Measurements from ENCODE around the gene IQCH. TPM values are rescaled to one million over a fixed set of nuclear protein-coding genes. Genes with fewer than 3 reads are reported as not detected.

IQCH gene
- polyA plus RNA-seq, 2 of the 4 experiments (the other 2 are of a cell fraction) = 1.5 to 3.8 TPM

- Histone ChIP-seq H3K4me2 (no peak overlapping the region), H3K9me3 (no peaks in the 10 kb centered on the region), H3K4me3 (no peak overlapping the region), H3K27ac (no peak overlapping the region), H3K4me1 (no peaks in the 10 kb centered on the region)
- 51% methylated on average over 1 of the region's 1 CpG for WGBS (ENCODE audit: missing lambda C conversion rate)
- ATAC-seq (no peak), FAIRE-seq (peak; percentile 28), DNase-seq (ENCODE audit: low read depth in 1 of 2, low spot score in 1 of 2) (no peak)
- POLR2A ChIA-PET = no interaction called here
- TF ChIP-seq RNF2 (IDR thresholded peaks at IDR 0.05; ENCODE audit: borderline replicate concordance, low read depth) = no peak
- no peak for TF ChIP-seq ZFP36 (IDR thresholded peaks at IDR 0.05; ENCODE audit: borderline replicate concordance, partially characterized antibody)
- no peak for TF ChIP-seq HOXB5 (CRISPR knock-in tag; IDR thresholded peaks at IDR 0.05)
- no peak for TF ChIP-seq SREBF2 (IDR thresholded peaks at IDR 0.05)
- TF ChIP-seq, protein P1, sequence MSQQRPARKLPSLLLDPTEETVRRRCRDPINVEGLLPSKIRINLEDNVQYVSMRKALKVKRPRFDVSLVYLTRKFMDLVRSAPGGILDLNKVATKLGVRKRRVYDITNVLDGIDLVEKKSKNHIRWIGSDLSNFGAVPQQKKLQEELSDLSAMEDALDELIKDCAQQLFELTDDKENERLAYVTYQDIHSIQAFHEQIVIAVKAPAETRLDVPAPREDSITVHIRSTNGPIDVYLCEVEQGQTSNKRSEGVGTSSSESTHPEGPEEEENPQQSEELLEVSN (IDR thresholded peaks at IDR 0.05; ENCODE audit: borderline replicate concordance, low read depth) = no peak
- no peak for TF ChIP-seq HOXB13 (CRISPR knock-in tag; IDR thresholded peaks at IDR 0.05; ENCODE audit: low read depth)
- no peak for TF ChIP-seq ESRRA (IDR thresholded peaks at IDR 0.05; ENCODE audit: borderline replicate concordance, low read length)
- no peak for TF ChIP-seq MAZ (IDR thresholded peaks at IDR 0.05; ENCODE audit: borderline replicate concordance, low read depth, low read length)
- no peak for TF ChIP-seq EHMT2 (IDR thresholded peaks at IDR 0.05; ENCODE audit: low read depth)
- TF ChIP-seq MAFK (IDR thresholded peaks at IDR 0.05; ENCODE audit: partially characterized antibody) = no peak
- TF ChIP-seq CEBPB (IDR thresholded peaks at IDR 0.05) = no peak
- no peak for TF ChIP-seq HOXA7 (CRISPR knock-in tag; IDR thresholded peaks at IDR 0.05)
- no peak for TF ChIP-seq RCOR1 (IDR thresholded peaks at IDR 0.05; ENCODE audit: low read depth, low read length)
- no peak for TF ChIP-seq ZSCAN20 (CRISPR knock-in tag; IDR thresholded peaks at IDR 0.05)
- TF ChIP-seq MYC (IDR thresholded peaks at IDR 0.05; ENCODE audit: borderline replicate concordance, low read length) = no peak
- TF ChIP-seq FOSB (CRISPR knock-in tag; IDR thresholded peaks at IDR 0.05) = no peak
- no peak for TF ChIP-seq BCL3 (IDR thresholded peaks at IDR 0.05)
- no peak for TF ChIP-seq RAD21 (conservative IDR thresholded peaks at IDR 0.05 in 1 of 2, IDR thresholded peaks at IDR 0.05 in 1 of 2)
- CTCF ChIA-PET = no interaction called here
Measured at GRCh38 chr15:67389975-67390374, 135.4 kb downstream of the IQCH start.

- FAIRE-seq (no peak), ATAC-seq (no peak)
Measured at GRCh38 chr15:67394873-67395639, 140.5 kb downstream of the IQCH start.

More at GRCh38 chr15:67394873-67395639, 140.5 kb downstream of the IQCH start:
- no peak for DNase-seq (ENCODE audit: low read depth in 1 of 2, low spot score in 1 of 2)
- TF ChIP-seq, protein P1 (IDR thresholded peaks at IDR 0.05; ENCODE audit: borderline replicate concordance, low read depth) = no peak
- no peak for TF ChIP-seq RAD21 (conservative IDR thresholded peaks at IDR 0.05 in 1 of 2, IDR thresholded peaks at IDR 0.05 in 1 of 2)
- TF ChIP-seq TP53 (CRISPR knock-in tag; IDR thresholded peaks at IDR 0.05) = no peak
- TF ChIP-seq NR3C1 (IDR thresholded peaks at IDR 0.05) = no peak
- TF ChIP-seq MAFK (IDR thresholded peaks at IDR 0.05; ENCODE audit: partially characterized antibody) = no peak
- no peak for TF ChIP-seq ZFP36 (IDR thresholded peaks at IDR 0.05; ENCODE audit: borderline replicate concordance, partially characterized antibody)
- no peak for TF ChIP-seq CEBPB (IDR thresholded peaks at IDR 0.05)
- no peak for TF ChIP-seq EHMT2 (IDR thresholded peaks at IDR 0.05; ENCODE audit: low read depth)
- no peaks in the 10 kb centered on the region for H3K4me1 ChIP-seq
- H3K4me3 ChIP-seq = no peak overlapping the region
- POLR2A ChIA-PET = no interaction called here
- 73% methylated on average over 9 of the region's 9 CpGs for WGBS (ENCODE audit: missing lambda C conversion rate)
- CTCF ChIA-PET = interaction anchor here (0.6 to 3.1 kb wide), 5 partner anchors 10 to 448 kb away, joined by 3 to 14 read pairs (median 3); no protein-coding TSS in a partner anchor
- H3K9me3 ChIP-seq = no peaks in the 10 kb centered on the region
- no peak overlapping the region for H3K4me2 ChIP-seq
- no peak overlapping the region for H3K27ac ChIP-seq

All from A549 (cell line).